ENCODE data around the gene SLC44A5.
"Not testable (repeated sequence)": the region's sequence is repeated elsewhere in the genome, so short reads cannot be mapped to it uniquely, and the experiment has no call there.

The SLC44A5 gene

GRCh38 chr1:75373542-75374159 lies 237.3 kb downstream of the SLC44A5 start:
- no peak for DNase-seq (ENCODE audit: low read depth in 2 of 2)

- no peak for DNase-seq (ENCODE audit: low read depth in 2 of 2)
Measured at GRCh38 chr1:75366595-75366994, 244.3 kb downstream of the SLC44A5 start.

- DNase-seq (ENCODE audit: low read depth in 2 of 2) = no peak
Measured at GRCh38 chr1:75361260-75361659, 249.7 kb downstream of the SLC44A5 start.

- not testable (repeated sequence) for DNase-seq (ENCODE audit: low read depth in 2 of 2)
Measured at GRCh38 chr1:75354267-75354666, 256.6 kb downstream of the SLC44A5 start.

GRCh38 chr1:75353051-75353450 lies 257.9 kb downstream of the SLC44A5 start:
- no peak for DNase-seq (ENCODE audit: low read depth in 2 of 2)

GRCh38 chr1:75345538-75346292 lies 265.2 kb downstream of the SLC44A5 start:
- DNase-seq (ENCODE audit: low read depth in 2 of 2) = no peak

- DNase-seq (ENCODE audit: low read depth in 2 of 2) = no peak
Measured at GRCh38 chr1:75342786-75343185, 268.1 kb downstream of the SLC44A5 start.

GRCh38 chr1:75341537-75341936 lies 269.4 kb downstream of the SLC44A5 start:
- DNase-seq (ENCODE audit: low read depth in 2 of 2) = no peak

GRCh38 chr1:75338616-75339483 lies 272.1 kb downstream of the SLC44A5 start:
- no peak for DNase-seq (ENCODE audit: low read depth in 2 of 2)

GRCh38 chr1:75334876-75335389 lies 276.0 kb downstream of the SLC44A5 start:
- no peak for DNase-seq (ENCODE audit: low read depth in 2 of 2)

- no peak for DNase-seq (ENCODE audit: low read depth in 2 of 2)
Measured at GRCh38 chr1:75330624-75331023, 280.3 kb downstream of the SLC44A5 start.

GRCh38 chr1:75328691-75329090 lies 282.2 kb downstream of the SLC44A5 start:
- no peak for DNase-seq (ENCODE audit: low read depth in 2 of 2)

- DNase-seq (ENCODE audit: low read depth in 2 of 2) = no peak
Measured at GRCh38 chr1:75327395-75327794, 283.5 kb downstream of the SLC44A5 start.

GRCh38 chr1:75317976-75318375 lies 292.9 kb downstream of the SLC44A5 start:
- no peak for DNase-seq (ENCODE audit: low read depth in 2 of 2)

- no peak for DNase-seq (ENCODE audit: low read depth in 2 of 2)
Measured at GRCh38 chr1:75316230-75316629, 294.7 kb downstream of the SLC44A5 start.

- DNase-seq (ENCODE audit: low read depth in 2 of 2) = no peak
Measured at GRCh38 chr1:75312620-75313019, 298.3 kb downstream of the SLC44A5 start.

GRCh38 chr1:75310067-75310466 lies 300.8 kb downstream of the SLC44A5 start:
- no peak for DNase-seq (ENCODE audit: low read depth in 2 of 2)

GRCh38 chr1:75308365-75308764 lies 302.5 kb downstream of the SLC44A5 start:
- no peak for DNase-seq (ENCODE audit: low read depth in 2 of 2)

GRCh38 chr1:75305061-75305460 lies 305.9 kb downstream of the SLC44A5 start:
- DNase-seq (ENCODE audit: low read depth in 2 of 2) = no peak

- no peak for DNase-seq (ENCODE audit: low read depth in 2 of 2)
Measured at GRCh38 chr1:75293270-75293669, 317.6 kb downstream of the SLC44A5 start.

- no peak for DNase-seq (ENCODE audit: low read depth in 2 of 2)
Measured at GRCh38 chr1:75292013-75292412, 318.9 kb downstream of the SLC44A5 start.

GRCh38 chr1:75276385-75276784 lies 334.5 kb downstream of the SLC44A5 start:
- no peak for DNase-seq (ENCODE audit: low read depth in 2 of 2)
